IPS-20b (cell line): ENCODE data around the gene MALAT1.
"Not testable (repeated sequence)": the region's sequence is repeated elsewhere in the genome, so short reads cannot be mapped to it uniquely, and the experiment has no call there.

Experiments used
- H3K27ac ChIP-seq: one replicate; pipeline ENCODE4 v1.5.1; 2013; ENCODE audit warnings: low read length
- H3K27me3 ChIP-seq: 2 replicates; pipeline ENCODE4 v1.6.1; 2013; ENCODE audit warnings: mild to moderate bottlenecking, low read length, inconsistent platforms; ENCODE audit not compliant: insufficient read depth
- H3K36me3 ChIP-seq: 2 replicates; pipeline ENCODE4 v1.6.1; 2013; ENCODE audit warnings: low read depth, mild to moderate bottlenecking, inconsistent platforms, low read length, moderate library complexity; ENCODE audit not compliant: insufficient read depth
- H3K4me1 ChIP-seq: 2 replicates; pipeline ENCODE4 v1.6.1; 2013; ENCODE audit warnings: mild to moderate bottlenecking, control low read depth, inconsistent platforms, low read length, moderate library complexity; ENCODE audit not compliant: insufficient read depth
- H3K4me3 ChIP-seq: 2 replicates; pipeline ENCODE4 v1.5.1; 2013; ENCODE audit warnings: mild to moderate bottlenecking, low read length, inconsistent platforms
- H3K9ac ChIP-seq: 2 replicates; pipeline ENCODE4 v1.6.1; 2013; ENCODE audit warnings: low read depth, mild to moderate bottlenecking, inconsistent platforms, low read length, moderate library complexity
- H3K9me3 ChIP-seq: 2 replicates; pipeline ENCODE4 v1.6.1; 2013; ENCODE audit warnings: mild to moderate bottlenecking, low read depth, low read length, inconsistent platforms; ENCODE audit not compliant: insufficient read depth

The MALAT1 gene

GRCh38 chr11:65502555-65503367 lies 3.9 kb downstream of the MALAT1 start:
- Histone ChIP-seq H3K27me3 (no peaks in the 10 kb centered on the region), H3K9me3 (no peaks in the 10 kb centered on the region), H3K27ac (no peak overlapping the region), H3K4me3 (peak overlapping the region; percentile 96), H3K9ac (peak overlapping the region; percentile 100), H3K36me3 (peaks cover 72% of the 10 kb centered on the region), H3K4me1 (peaks cover 16% of the 10 kb centered on the region; the same call in 1 of the 2 replicates)

GRCh38 chr11:65503368-65503948 lies 4.6 kb downstream of the MALAT1 start:
- Histone ChIP-seq H3K27me3 (no peaks in the 10 kb centered on the region), H3K36me3 (peaks cover 72% of the 10 kb centered on the region), H3K4me1 (peaks cover 11% of the 10 kb centered on the region; the same call in 1 of the 2 replicates), H3K27ac (no peak overlapping the region), H3K4me3 (peak overlapping the region; percentile 96), H3K9ac (peak overlapping the region; percentile 100), H3K9me3 (no peaks in the 10 kb centered on the region)

GRCh38 chr11:65503949-65504673 lies 5.3 kb downstream of the MALAT1 start:
- Histone ChIP-seq H3K9ac (peak overlapping the region; percentile 100), H3K36me3 (peaks cover 72% of the 10 kb centered on the region), H3K4me1 (peaks cover 9% of the 10 kb centered on the region; the same call in 1 of the 2 replicates), H3K27me3 (no peaks in the 10 kb centered on the region), H3K4me3 (peak overlapping the region; percentile 96), H3K27ac (no peak overlapping the region), H3K9me3 (no peaks in the 10 kb centered on the region)

- Histone ChIP-seq H3K9me3 (no peaks in the 10 kb centered on the region), H3K27ac (no peak overlapping the region), H3K4me1 (peaks cover 9% of the 10 kb centered on the region; the same call in 1 of the 2 replicates), H3K36me3 (peaks cover 72% of the 10 kb centered on the region), H3K9ac (peak overlapping the region; percentile 100), H3K4me3 (peak overlapping the region; percentile 96), H3K27me3 (no peaks in the 10 kb centered on the region)
These were observed 6.0 kb downstream of the MALAT1 start for GRCh38 chr11:65504674-65505465.

GRCh38 chr11:65505466-65506289 lies 6.8 kb downstream of the MALAT1 start:
- Histone ChIP-seq H3K4me1 (peaks cover 9% of the 10 kb centered on the region; the same call in 1 of the 2 replicates), H3K27me3 (no peaks in the 10 kb centered on the region), H3K36me3 (peaks cover 64% of the 10 kb centered on the region), H3K9ac (0 out of 2 replicates have a peak overlapping the region, but pooled peaks have one; percentile 25), H3K4me3 (peak overlapping the region; percentile 96), H3K9me3 (no peaks in the 10 kb centered on the region), H3K27ac (no peak overlapping the region)

- H3K9ac ChIP-seq: no peak overlapping the region
- H3K4me3 ChIP-seq: peak overlapping the region; percentile 96
- H3K4me1 ChIP-seq: peaks cover 9% of the 10 kb centered on the region; the same call in 1 of the 2 replicates
- no peak overlapping the region for H3K27ac ChIP-seq
- peaks cover 57% of the 10 kb centered on the region for H3K36me3 ChIP-seq
- H3K9me3 ChIP-seq: no peaks in the 10 kb centered on the region
- H3K27me3 ChIP-seq: no peaks in the 10 kb centered on the region
These were observed 7.5 kb downstream of the MALAT1 start for GRCh38 chr11:65506290-65506771.

- peak overlapping the region; percentile 96; the same call in 1 of the 2 replicates for H3K4me3 ChIP-seq
- no peaks in the 10 kb centered on the region for H3K9me3 ChIP-seq
- H3K4me1 ChIP-seq: peaks cover 9% of the 10 kb centered on the region; the same call in 1 of the 2 replicates
- H3K36me3 ChIP-seq: peaks cover 51% of the 10 kb centered on the region
- H3K27ac ChIP-seq: no peak overlapping the region
- H3K27me3 ChIP-seq: no peaks in the 10 kb centered on the region
- H3K9ac ChIP-seq: peak overlapping the region; percentile 7; the same call in 1 of the 2 replicates
These were observed 8.1 kb downstream of the MALAT1 start for GRCh38 chr11:65506772-65507505.

GRCh38 chr11:65512311-65512710 lies 13.5 kb downstream of the MALAT1 start:
- H3K27me3 ChIP-seq, H3K4me3 ChIP-seq, H3K36me3 ChIP-seq, H3K9ac ChIP-seq, H3K27ac ChIP-seq, H3K9me3 ChIP-seq, H3K4me1 ChIP-seq: not testable (repeated sequence)

- H3K9me3 ChIP-seq: no peaks in the 10 kb centered on the region
- no peak overlapping the region for H3K4me3 ChIP-seq
- no peak overlapping the region for H3K27ac ChIP-seq
- no peaks in the 10 kb centered on the region for H3K36me3 ChIP-seq
- no peaks in the 10 kb centered on the region for H3K27me3 ChIP-seq
- no peak overlapping the region for H3K9ac ChIP-seq
- H3K4me1 ChIP-seq: no peaks in the 10 kb centered on the region
These were observed 17.5 kb downstream of the MALAT1 start for GRCh38 chr11:65516135-65516968.
